Measurements from ENCODE around the gene TRIM44.
"Not testable (repeated sequence)": the region's sequence is repeated elsewhere in the genome, so short reads cannot be mapped to it uniquely, and the experiment has no call there.

Gene TRIM44

DNA sequence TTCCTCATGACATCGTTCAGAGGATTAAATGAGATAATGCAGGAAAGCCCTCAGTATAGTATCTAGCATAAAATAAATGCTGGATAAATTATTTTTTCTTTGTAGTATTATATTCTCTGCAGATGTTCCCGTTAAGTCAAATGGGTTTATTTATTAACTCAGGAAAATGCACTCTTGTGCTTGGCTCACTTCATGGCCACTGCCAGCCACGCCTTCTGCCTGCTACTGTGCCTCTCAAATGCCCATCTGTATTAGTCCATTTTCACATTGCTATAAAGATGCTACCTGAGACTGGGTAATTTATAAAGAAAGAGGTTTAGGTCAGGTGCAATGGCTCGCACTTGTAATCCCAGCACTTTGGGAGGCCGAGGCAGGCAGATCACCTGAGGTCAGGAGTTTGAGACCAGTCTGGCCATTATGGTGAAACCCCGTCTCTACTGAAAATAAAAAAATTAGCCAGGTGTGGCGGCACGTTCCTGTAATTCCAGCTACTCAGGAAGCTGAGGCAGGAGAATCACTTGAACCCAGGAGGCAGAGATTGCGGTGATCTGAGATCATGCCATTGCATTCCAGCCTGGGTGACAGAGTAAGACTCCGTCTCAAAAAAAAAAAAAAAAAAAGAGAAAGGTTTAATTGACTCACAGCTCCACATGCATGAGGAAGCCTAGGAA is 176.3 kb downstream of the TRIM44 start:
- H3K56ac ChIP-seq (ENCODE audit: low read length); H2BK15ac ChIP-seq (replicated peaks; ENCODE audit: low read depth); DNase-seq; H3K27ac ChIP-seq (ENCODE audit: low read depth, low read length); H3K9ac ChIP-seq (ENCODE audit: low read length); H3K4ac ChIP-seq (ENCODE audit: low read depth, low read length); H3K27me3 ChIP-seq (ENCODE audit: insufficient read depth, low read length, poor library complexity); H3K79me2 ChIP-seq (ENCODE audit: control insufficient read depth, insufficient read depth, low read length); H2AK5ac ChIP-seq (ENCODE audit: low read length); H4K8ac ChIP-seq (ENCODE audit: low read depth, low read length); H3K4me2 ChIP-seq (ENCODE audit: low read length); H2BK5ac ChIP-seq (ENCODE audit: low read length); H3K23ac ChIP-seq (ENCODE audit: low read length); H4K5ac ChIP-seq (ENCODE audit: low read length); H3K18ac ChIP-seq (ENCODE audit: low read length); H3K36me3 ChIP-seq (ENCODE audit: control insufficient read depth, insufficient read depth, low read length); H2BK120ac ChIP-seq (ENCODE audit: low read depth, low read length); H3K79me1 ChIP-seq (ENCODE audit: low read length); H3K4me1 ChIP-seq (ENCODE audit: control insufficient read depth, low read depth, low read length); H3K4me3 ChIP-seq (ENCODE audit: low read length): not testable (repeated sequence)
- no CpG with 5 or more reads among the region's 10 CpGs for WGBS (ENCODE audit: extremely low coverage, insufficient coverage, low lambda C conversion rate)

DNA sequence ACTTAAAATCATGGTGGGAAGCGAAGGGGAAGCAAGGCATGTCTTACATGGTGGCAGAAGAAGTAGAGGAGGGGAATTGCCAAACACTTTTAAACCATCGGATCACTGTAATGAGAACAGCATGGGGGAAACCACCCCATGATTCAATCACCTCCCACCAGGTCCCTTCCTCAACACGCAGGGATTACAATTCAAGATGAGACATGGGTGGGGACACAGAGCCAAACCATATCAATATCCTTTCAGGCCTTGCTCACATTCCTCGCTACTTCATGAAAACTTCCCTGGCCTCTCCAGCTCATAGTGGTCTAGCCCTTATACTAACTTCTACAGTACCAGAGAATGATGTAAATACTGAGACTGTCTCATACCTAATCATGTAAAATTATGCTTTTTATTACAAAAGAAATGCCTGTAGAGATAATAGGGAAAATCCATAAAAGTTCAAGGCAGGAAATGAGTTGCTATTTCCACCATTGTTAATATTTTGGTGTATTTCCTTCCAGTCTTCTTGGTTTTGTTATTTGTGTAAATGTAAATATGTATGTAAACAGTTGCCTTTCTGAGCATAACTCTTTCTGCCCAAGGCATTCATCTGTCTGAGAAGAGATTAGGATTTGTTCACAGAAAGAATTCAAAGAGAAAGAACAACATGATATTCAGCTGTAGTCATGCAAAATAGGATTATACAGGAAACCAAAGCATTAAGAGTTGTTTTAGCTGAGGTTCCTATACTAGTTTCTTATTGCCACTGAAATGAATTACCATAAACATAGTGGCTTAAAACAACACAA is 177.0 kb downstream of the TRIM44 start:
- no peak overlapping the region for H2BK15ac ChIP-seq (replicated peaks; ENCODE audit: low read depth)
- no peak overlapping the region for H2BK120ac ChIP-seq (ENCODE audit: low read depth, low read length)
- H4K8ac ChIP-seq (ENCODE audit: low read depth, low read length) = no peak overlapping the region
- no peak overlapping the region for H3K18ac ChIP-seq (ENCODE audit: low read length)
- H3K27ac ChIP-seq (ENCODE audit: low read depth, low read length) = no peak overlapping the region
- no CpG with 5 or more reads among the region's 4 CpGs for WGBS (ENCODE audit: extremely low coverage, insufficient coverage, low lambda C conversion rate)
- H3K23ac ChIP-seq (ENCODE audit: low read length) = no peak overlapping the region
- H3K9ac ChIP-seq (ENCODE audit: low read length) = no peak overlapping the region
- no peaks in the 10 kb centered on the region for H3K27me3 ChIP-seq (ENCODE audit: insufficient read depth, low read length, poor library complexity)
- H3K56ac ChIP-seq (ENCODE audit: low read length) = no peak overlapping the region
- no peak overlapping the region for H4K5ac ChIP-seq (ENCODE audit: low read length)
- H2BK5ac ChIP-seq (ENCODE audit: low read length) = no peak overlapping the region
- no peak overlapping the region for H3K4me2 ChIP-seq (ENCODE audit: low read length)
- no peaks in the 10 kb centered on the region for H3K79me1 ChIP-seq (ENCODE audit: low read length)
- no peak for DNase-seq
- no peaks in the 10 kb centered on the region for H3K36me3 ChIP-seq (ENCODE audit: control insufficient read depth, insufficient read depth, low read length)
- H3K4me3 ChIP-seq (ENCODE audit: low read length) = no peak overlapping the region
- H2AK5ac ChIP-seq (ENCODE audit: low read length) = no peak overlapping the region
- no peaks in the 10 kb centered on the region for H3K4me1 ChIP-seq (ENCODE audit: control insufficient read depth, low read depth, low read length)
- H3K4ac ChIP-seq (ENCODE audit: low read depth, low read length) = no peak overlapping the region
- no peaks in the 10 kb centered on the region for H3K79me2 ChIP-seq (ENCODE audit: control insufficient read depth, insufficient read depth, low read length)

DNA sequence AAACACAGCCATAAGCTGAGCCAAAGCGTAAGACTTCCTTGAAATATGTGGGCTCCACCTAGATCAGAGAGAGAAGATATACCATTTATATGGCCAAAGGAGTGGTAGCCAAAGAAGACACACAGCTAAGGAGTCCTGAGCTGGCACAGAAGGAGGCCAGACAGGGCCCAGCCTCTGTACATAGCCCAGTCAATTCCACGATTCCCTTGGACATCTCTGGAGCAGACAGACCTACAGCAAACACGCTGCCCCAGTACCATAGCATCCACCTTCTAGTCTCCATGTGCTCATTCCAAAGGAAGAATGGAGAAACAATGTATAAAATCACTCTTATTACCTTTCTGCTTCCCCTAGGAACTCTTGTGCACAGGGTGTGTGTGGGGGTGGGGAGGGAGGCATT is 179.2 kb downstream of the TRIM44 start:
- no peak overlapping the region for H3K27ac ChIP-seq (ENCODE audit: low read depth, low read length)
- H3K18ac ChIP-seq (ENCODE audit: low read length) = no peak overlapping the region
- no peak overlapping the region for H2AK5ac ChIP-seq (ENCODE audit: low read length)
- H3K56ac ChIP-seq (ENCODE audit: low read length) = no peak overlapping the region
- H3K4me3 ChIP-seq (ENCODE audit: low read length) = no peak overlapping the region
- H4K5ac ChIP-seq (ENCODE audit: low read length) = no peak overlapping the region
- H3K36me3 ChIP-seq (ENCODE audit: control insufficient read depth, insufficient read depth, low read length) = no peaks in the 10 kb centered on the region
- no peak overlapping the region for H4K8ac ChIP-seq (ENCODE audit: low read depth, low read length)
- no peak overlapping the region for H3K23ac ChIP-seq (ENCODE audit: low read length)
- no peak overlapping the region for H3K9ac ChIP-seq (ENCODE audit: low read length)
- no peak overlapping the region for H3K4ac ChIP-seq (ENCODE audit: low read depth, low read length)
- H3K27me3 ChIP-seq (ENCODE audit: insufficient read depth, low read length, poor library complexity) = no peaks in the 10 kb centered on the region
- no peak overlapping the region for H2BK15ac ChIP-seq (replicated peaks; ENCODE audit: low read depth)
- no peak overlapping the region for H3K4me2 ChIP-seq (ENCODE audit: low read length)
- DNase-seq = no peak
- H3K79me1 ChIP-seq (ENCODE audit: low read length) = no peaks in the 10 kb centered on the region
- no peak overlapping the region for H2BK5ac ChIP-seq (ENCODE audit: low read length)
- no CpG with 5 or more reads among the region's 3 CpGs for WGBS (ENCODE audit: extremely low coverage, insufficient coverage, low lambda C conversion rate)
- H3K4me1 ChIP-seq (ENCODE audit: control insufficient read depth, low read depth, low read length) = no peaks in the 10 kb centered on the region
- H3K79me2 ChIP-seq (ENCODE audit: control insufficient read depth, insufficient read depth, low read length) = no peaks in the 10 kb centered on the region
- no peak overlapping the region for H2BK120ac ChIP-seq (ENCODE audit: low read depth, low read length)

DNA sequence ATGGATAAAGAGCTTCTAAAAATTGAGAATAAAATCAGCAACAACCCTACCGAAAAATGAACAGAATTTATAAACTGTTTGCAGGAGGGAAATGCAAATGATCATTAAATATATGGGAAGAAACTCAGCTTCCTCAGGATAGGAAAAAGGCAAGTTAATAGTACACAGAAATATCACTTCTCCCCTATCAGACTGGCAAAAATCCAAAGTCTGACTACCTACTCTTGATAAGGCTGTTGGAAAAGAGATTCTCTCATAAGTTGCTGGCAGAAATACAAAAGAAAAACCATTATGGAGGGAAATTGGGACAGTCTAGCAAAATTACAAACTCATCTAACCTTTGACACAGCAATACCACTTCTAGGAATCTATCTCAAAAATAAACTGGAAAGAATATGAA is 180.4 kb downstream of the TRIM44 start:
- Histone ChIP-seq H3K4me1 (ENCODE audit: control insufficient read depth, low read depth, low read length) (no peaks in the 10 kb centered on the region), H3K4me2 (ENCODE audit: low read length) (no peak overlapping the region), H2BK5ac (ENCODE audit: low read length) (no peak overlapping the region), H3K27ac (ENCODE audit: low read depth, low read length) (no peak overlapping the region), H2AK5ac (ENCODE audit: low read length) (no peak overlapping the region), H3K23ac (ENCODE audit: low read length) (no peak overlapping the region), H2BK120ac (ENCODE audit: low read depth, low read length) (no peak overlapping the region), H4K5ac (ENCODE audit: low read length) (no peak overlapping the region), H4K8ac (ENCODE audit: low read depth, low read length) (no peak overlapping the region), H3K27me3 (ENCODE audit: insufficient read depth, low read length, poor library complexity) (no peaks in the 10 kb centered on the region), H3K9ac (ENCODE audit: low read length) (no peak overlapping the region), H3K4ac (ENCODE audit: low read depth, low read length) (no peak overlapping the region), H3K4me3 (ENCODE audit: low read length) (no peak overlapping the region), H3K36me3 (ENCODE audit: control insufficient read depth, insufficient read depth, low read length) (no peaks in the 10 kb centered on the region), H3K79me1 (ENCODE audit: low read length) (no peaks in the 10 kb centered on the region), H3K18ac (ENCODE audit: low read length) (no peak overlapping the region), H2BK15ac (replicated peaks; ENCODE audit: low read depth) (no peak overlapping the region), H3K56ac (ENCODE audit: low read length) (no peak overlapping the region), H3K79me2 (ENCODE audit: control insufficient read depth, insufficient read depth, low read length) (no peaks in the 10 kb centered on the region)
- DNase-seq = no peak
- WGBS (ENCODE audit: extremely low coverage, insufficient coverage, low lambda C conversion rate) = no CpG with 5 or more reads among the region's 1 CpG

DNA sequence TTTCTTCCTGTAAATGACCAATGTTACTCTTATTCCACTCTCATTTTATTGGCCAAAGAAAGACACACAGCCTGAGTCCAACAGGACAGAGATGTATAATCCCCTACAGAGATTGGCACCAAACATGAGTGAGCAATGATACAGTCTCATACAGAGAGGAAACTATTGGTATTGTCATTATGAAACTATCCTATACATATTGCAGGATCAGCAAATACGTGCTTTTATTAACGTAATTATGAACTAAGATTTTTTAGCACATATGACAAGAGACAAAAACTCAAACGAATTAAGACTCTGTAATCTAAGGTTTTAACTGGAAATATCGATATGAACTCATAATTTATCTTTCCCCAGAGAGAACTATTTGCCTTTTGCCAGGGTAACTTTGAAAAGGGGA is 182.0 kb downstream of the TRIM44 start:
- Histone ChIP-seq H4K5ac (ENCODE audit: low read length) (no peak overlapping the region), H3K23ac (ENCODE audit: low read length) (no peak overlapping the region), H3K4me2 (ENCODE audit: low read length) (no peak overlapping the region), H3K18ac (ENCODE audit: low read length) (no peak overlapping the region), H2BK5ac (ENCODE audit: low read length) (no peak overlapping the region), H3K27me3 (ENCODE audit: insufficient read depth, low read length, poor library complexity) (no peaks in the 10 kb centered on the region), H3K36me3 (ENCODE audit: control insufficient read depth, insufficient read depth, low read length) (no peaks in the 10 kb centered on the region), H3K4me3 (ENCODE audit: low read length) (no peak overlapping the region), H3K9ac (ENCODE audit: low read length) (no peak overlapping the region), H2AK5ac (ENCODE audit: low read length) (no peak overlapping the region), H3K27ac (ENCODE audit: low read depth, low read length) (no peak overlapping the region), H3K79me1 (ENCODE audit: low read length) (no peaks in the 10 kb centered on the region), H4K8ac (ENCODE audit: low read depth, low read length) (no peak overlapping the region), H3K56ac (ENCODE audit: low read length) (no peak overlapping the region), H2BK15ac (replicated peaks; ENCODE audit: low read depth) (no peak overlapping the region), H3K4me1 (ENCODE audit: control insufficient read depth, low read depth, low read length) (no peaks in the 10 kb centered on the region), H2BK120ac (ENCODE audit: low read depth, low read length) (no peak overlapping the region), H3K4ac (ENCODE audit: low read depth, low read length) (no peak overlapping the region), H3K79me2 (ENCODE audit: control insufficient read depth, insufficient read depth, low read length) (no peaks in the 10 kb centered on the region)
- no peak for DNase-seq
- WGBS (ENCODE audit: extremely low coverage, insufficient coverage, low lambda C conversion rate) = no CpG with 5 or more reads among the region's 4 CpGs
